ENCODE measurements around the gene AP3S1. TPM values are rescaled to one million over a fixed set of nuclear protein-coding genes. Genes with fewer than 3 reads are reported as not detected.

AP3S1 gene
- total RNA-seq, 6 donors from 2014 or later, result 8.9 to 81.1 (median 46.5) TPM

- H3K4me1 ChIP-seq, result peaks cover 13 to 22% (median 18%) of the 10 kb centered on the region in 4 donors
- H3K9me3 ChIP-seq, result no peaks in the 10 kb centered on the region
- ATAC-seq (ENCODE audit: low FRiP score in 2 of 2) (peak in 1 of 2 donors; percentile 43), DNase-seq (no peak)
- WGBS, 2 donors, result 96 to 97% methylated on average over 3 of the region's 3 CpGs
- H3K27me3 ChIP-seq, result no peaks in the 10 kb centered on the region
- H3K27ac ChIP-seq, result no peak overlapping the region
- H3K4me3 ChIP-seq, result no peak overlapping the region
- no peaks in the 10 kb centered on the region for H3K36me3 ChIP-seq
- TF ChIP-seq POLR2A (IDR thresholded peaks at IDR 0.05), result no peak
- no peak for TF ChIP-seq CTCF (IDR thresholded peaks at IDR 0.05)
- no peak for TF ChIP-seq POLR2AphosphoS5 (IDR thresholded peaks at IDR 0.05)
- no peak for TF ChIP-seq EP300 (IDR thresholded peaks at IDR 0.05)
These were observed 7.6 kb downstream of the AP3S1 start for GRCh38 chr5:115849258-115849798.

GRCh38 chr5:115850744-115851416, 9.1 kb downstream of the AP3S1 start:
- no peaks in the 10 kb centered on the region for H3K36me3 ChIP-seq
- H3K9me3 ChIP-seq, result no peaks in the 10 kb centered on the region
- peak overlapping the region in 1 of 4 donors; percentile 61 for H3K27ac ChIP-seq
- TF ChIP-seq POLR2A (IDR thresholded peaks at IDR 0.05) (no peak), CTCF (IDR thresholded peaks at IDR 0.05) (no peak), POLR2AphosphoS5 (IDR thresholded peaks at IDR 0.05) (no peak), EP300 (IDR thresholded peaks at IDR 0.05) (no peak)
- peaks cover 10 to 18% (median 14%) of the 10 kb centered on the region in 4 donors for H3K4me1 ChIP-seq
- no peak overlapping the region for H3K4me3 ChIP-seq
- no peaks in the 10 kb centered on the region for H3K27me3 ChIP-seq
- WGBS, 2 donors, result 58 to 63% methylated on average over 4 of the region's 4 CpGs
- DNase-seq, result no peak
- ATAC-seq (ENCODE audit: low FRiP score in 2 of 2), result no peak

GRCh38 chr5:115854139-115854538, 12.4 kb downstream of the AP3S1 start:
- no peak for ATAC-seq (ENCODE audit: low FRiP score in 2 of 2)
- Histone ChIP-seq H3K27ac (no peak overlapping the region), H3K4me3 (no peak overlapping the region), H3K36me3 (no peaks in the 10 kb centered on the region), H3K9me3 (no peaks in the 10 kb centered on the region), H3K4me1 (peaks cover 30 to 45% (median 35%) of the 10 kb centered on the region in 4 donors), H3K27me3 (no peaks in the 10 kb centered on the region)
- 95% methylated on average over 3 of the region's 3 CpGs for WGBS, 2 donors
- no peak for DNase-seq
- TF ChIP-seq POLR2AphosphoS5 (IDR thresholded peaks at IDR 0.05) (no peak), POLR2A (IDR thresholded peaks at IDR 0.05) (no peak), EP300 (IDR thresholded peaks at IDR 0.05) (no peak), CTCF (IDR thresholded peaks at IDR 0.05) (no peak)

- 38 to 50% methylated on average over 1 of the region's 1 CpG for WGBS, 2 donors
- Histone ChIP-seq H3K36me3 (no peaks in the 10 kb centered on the region), H3K27me3 (no peaks in the 10 kb centered on the region), H3K4me3 (no peak overlapping the region), H3K9me3 (no peaks in the 10 kb centered on the region), H3K4me1 (peaks cover 22 to 37% (median 27%) of the 10 kb centered on the region in 4 donors), H3K27ac (no peak overlapping the region)
- ATAC-seq (ENCODE audit: low FRiP score in 2 of 2), result no peak
- DNase-seq, result no peak
- no peak for TF ChIP-seq CTCF (IDR thresholded peaks at IDR 0.05)
- TF ChIP-seq EP300 (IDR thresholded peaks at IDR 0.05), result no peak
- no peak for TF ChIP-seq POLR2AphosphoS5 (IDR thresholded peaks at IDR 0.05)
These were observed 14.2 kb downstream of the AP3S1 start for GRCh38 chr5:115855959-115856358.

GRCh38 chr5:115857057-115857479, 15.3 kb downstream of the AP3S1 start:
- Histone ChIP-seq H3K27ac (no peak overlapping the region), H3K9me3 (no peaks in the 10 kb centered on the region), H3K4me3 (no peak overlapping the region), H3K27me3 (no peaks in the 10 kb centered on the region), H3K4me1 (peaks cover 17 to 38% (median 24%) of the 10 kb centered on the region in 4 donors), H3K36me3 (no peaks in the 10 kb centered on the region)
- DNase-seq, result no peak
- WGBS, 2 donors, result 59 to 68% methylated on average over 1 of the region's 1 CpG
- TF ChIP-seq CTCF (IDR thresholded peaks at IDR 0.05) (no peak), EP300 (IDR thresholded peaks at IDR 0.05) (no peak), POLR2A (IDR thresholded peaks at IDR 0.05) (no peak), POLR2AphosphoS5 (IDR thresholded peaks at IDR 0.05) (no peak)
- ATAC-seq (ENCODE audit: low FRiP score in 2 of 2), result no peak

Data from upper lobe of left lung (tissue), 6 donors.